Activated CD8-positive, alpha-beta memory T cell treated with anti-CD3 and anti-CD28 coated beads, Interleukin-2, amount 50 U/mL, for 4 hours (primary cell): ENCODE results near the gene EXOC4.

Experiments
- DNase-seq: peaks from one replicate; pipeline ENCODE4 v3.0.0-alpha.2; 2020

Gene EXOC4

GRCh38 chr7:133682364-133683181 lies 429.7 kb downstream of the EXOC4 start:
- DNase-seq: no peak

- DNase-seq: no peak
These were observed 430.2 kb downstream of the EXOC4 start for GRCh38 chr7:133683182-133683454.

GRCh38 chr7:133688483-133689239 lies 435.8 kb downstream of the EXOC4 start:
- no peak for DNase-seq

- DNase-seq: no peak
These were observed 437.9 kb downstream of the EXOC4 start for GRCh38 chr7:133690740-133691139.

- no peak for DNase-seq
These were observed 439.1 kb downstream of the EXOC4 start for GRCh38 chr7:133691727-133692610.

GRCh38 chr7:133693281-133693680 lies 440.4 kb downstream of the EXOC4 start:
- DNase-seq: no peak

- no peak for DNase-seq
These were observed 443.2 kb downstream of the EXOC4 start for GRCh38 chr7:133696056-133696455.

- no peak for DNase-seq
These were observed 444.7 kb downstream of the EXOC4 start for GRCh38 chr7:133697585-133697984.

- DNase-seq: no peak
These were observed 445.2 kb downstream of the EXOC4 start for GRCh38 chr7:133698127-133698526.

- no peak for DNase-seq
These were observed 446.5 kb downstream of the EXOC4 start for GRCh38 chr7:133699386-133699785.

- DNase-seq: no peak
These were observed 449.2 kb downstream of the EXOC4 start for GRCh38 chr7:133702078-133702477.

- DNase-seq: no peak
These were observed 450.1 kb downstream of the EXOC4 start for GRCh38 chr7:133702960-133703359.

GRCh38 chr7:133703547-133703946 lies 450.7 kb downstream of the EXOC4 start:
- DNase-seq: no peak

GRCh38 chr7:133704453-133704852 lies 451.6 kb downstream of the EXOC4 start:
- no peak for DNase-seq

GRCh38 chr7:133705596-133705995 lies 452.7 kb downstream of the EXOC4 start:
- no peak for DNase-seq

GRCh38 chr7:133706016-133706415 lies 453.1 kb downstream of the EXOC4 start:
- DNase-seq: no peak

- DNase-seq: no peak
These were observed 456.4 kb downstream of the EXOC4 start for GRCh38 chr7:133709036-133709880.

GRCh38 chr7:133712544-133712943 lies 459.7 kb downstream of the EXOC4 start:
- DNase-seq: no peak

- no peak for DNase-seq
These were observed 461.8 kb downstream of the EXOC4 start for GRCh38 chr7:133714654-133715053.

GRCh38 chr7:133718131-133718530 lies 465.3 kb downstream of the EXOC4 start:
- no peak for DNase-seq

- no peak for DNase-seq
These were observed 470.2 kb downstream of the EXOC4 start for GRCh38 chr7:133723044-133723443.

- no peak for DNase-seq
These were observed 471.3 kb downstream of the EXOC4 start for GRCh38 chr7:133724148-133724547.

GRCh38 chr7:133724694-133725093 lies 471.8 kb downstream of the EXOC4 start:
- DNase-seq: no peak
